Peyer's patch (tissue), 4 donors: ENCODE results near the gene CCDC167.

Experiments used
- CTCF ChIP-seq, 6 experiments: fragments of 450-650 bp in 4 of 6; fragments of 200-600 bp in 2 of 6; sonication (generic) in 1 of 6; IDR thresholded peaks; one replicate each; pipeline ENCODE4 v1.5.1; 2017 to 2019; ENCODE audit warnings: antibody characterized with exemption in 6 of 6, mild to moderate bottlenecking in 3 of 6, moderate library complexity in 1 of 6
- POLR2A ChIP-seq, 2 donors: fragments of 450-650 bp; IDR thresholded peaks; one replicate each; pipeline ENCODE4 v1.5.1; 2017; ENCODE audit warnings: antibody characterized with exemption in 2 of 2, mild to moderate bottlenecking in 2 of 2, moderate library complexity in 2 of 2

- TF ChIP-seq CTCF (IDR thresholded peaks at IDR 0.05) (no peak), POLR2A (IDR thresholded peaks at IDR 0.05) (no peak)
Observed at GRCh38 chr6:37532122-37532521, 32.4 kb upstream of the CCDC167 start.
